OCI-LY7 (cell line): ENCODE data around the gene NLRP11. TPM values are rescaled to one million over a fixed set of nuclear protein-coding genes. Genes with fewer than 3 reads are reported as not detected.

ENCODE experiments used
- BruUV-seq: library from RNA; stranded (reverse); fragments of 400-500 nt; replicated peaks from 2 replicates; lab custom pipeline; 2021; lab: Mats Ljungman, UMichigan
- CTCF ChIA-PET: fragments of 300-600 bp; sonication (Branson Sonifier 250); formaldehyde crosslinking; loops from one replicate; lab custom pipeline; 2022; ENCODE audit warnings: antibody characterized with exemption; ENCODE audit not compliant: unreplicated experiment; lab: Charles Lee
- POLR2A ChIA-PET: fragments of 300-600 bp; sonication (Branson Sonifier 250); formaldehyde crosslinking; loops from one replicate; lab custom pipeline; 2022; ENCODE audit warnings: antibody characterized with exemption; lab: Charles Lee
- DNase-seq: peaks from one replicate; pipeline ENCODE4 v3.0.0-alpha.2; 2015; ENCODE audit warnings: low spot score
- H2AFZ ChIP-seq: fragments of 200-600 bp; sonication (generic), shearing (Covaris generic); 2 replicates; pipeline ENCODE4 v1.6.1; 2014; ENCODE audit warnings: mild to moderate bottlenecking, antibody characterized with exemption, low read length, moderate library complexity
- H3K27ac ChIP-seq: fragments of 200-600 bp; sonication (generic); 2 replicates; pipeline ENCODE4 v1.5.1; 2014; ENCODE audit warnings: mixed run types, low read depth, mild to moderate bottlenecking, moderate library complexity, low read length, inconsistent platforms; ENCODE audit not compliant: poor library complexity, severe bottlenecking
- H3K36me3 ChIP-seq: fragments of 200-600 bp; sonication (generic); 2 replicates; pipeline ENCODE4 v1.6.1; 2014; ENCODE audit warnings: mild to moderate bottlenecking, antibody characterized with exemption, low read length, moderate library complexity, mixed read lengths; ENCODE audit not compliant: insufficient read depth
- H3K4me1 ChIP-seq: fragments of 200-600 bp; sonication (generic); 2 replicates; pipeline ENCODE4 v1.5.1; 2014; ENCODE audit warnings: mild to moderate bottlenecking, low read length; ENCODE audit not compliant: insufficient read depth, poor library complexity, severe bottlenecking
- H3K4me2 ChIP-seq: fragments of 200-600 bp; sonication (generic); 2 replicates; pipeline ENCODE4 v1.6.1; 2014; ENCODE audit warnings: mild to moderate bottlenecking, low read length
- H3K4me3 ChIP-seq: fragments of 200-600 bp; sonication (generic); 2 replicates; pipeline ENCODE4 v1.5.1; 2014; ENCODE audit warnings: mild to moderate bottlenecking, low read depth, low read length; ENCODE audit not compliant: poor library complexity, severe bottlenecking
- H3K79me2 ChIP-seq: fragments of 200-600 bp; sonication (generic); 2 replicates; pipeline ENCODE4 v1.6.1; 2016; ENCODE audit warnings: low read depth, mild to moderate bottlenecking, low read length, moderate library complexity, mixed read lengths; ENCODE audit not compliant: insufficient read depth
- H3K9me2 ChIP-seq: fragments of 200-600 bp; sonication (generic); 2 replicates; pipeline ENCODE4 v1.6.1; 2016; ENCODE audit warnings: mild to moderate bottlenecking, low read length, mixed read lengths; ENCODE audit not compliant: insufficient read depth
- H3K9me3 ChIP-seq: fragments of 200-600 bp; sonication (generic); 2 replicates; pipeline ENCODE4 v1.6.1; 2014; ENCODE audit warnings: mild to moderate bottlenecking, mixed run types, low read length, mixed read lengths
- H4K20me1 ChIP-seq: fragments of 200-600 bp; sonication (generic); 2 replicates; pipeline ENCODE4 v1.6.1; 2014; ENCODE audit warnings: mild to moderate bottlenecking, antibody characterized with exemption, low read length, moderate library complexity, mixed read lengths; ENCODE audit not compliant: insufficient read depth
- CTCF ChIP-seq: fragments of 200-600 bp; sonication (generic); conservative IDR thresholded peaks from 2 replicates; pipeline ENCODE4 v1.5.1; 2014; ENCODE audit warnings: mild to moderate bottlenecking, antibody characterized with exemption, low read length, moderate library complexity, mixed read lengths
- EZH2phosphoT487 ChIP-seq: fragments of 200-600 bp; sonication (generic); IDR thresholded peaks from 2 replicates; pipeline ENCODE4 v1.6.1; 2018; ENCODE audit warnings: low read depth, borderline replicate concordance, mild to moderate bottlenecking, mixed run types, antibody characterized with exemption, low read length, moderate library complexity, mixed read lengths
- intact Hi-C: fragments of 100-400 bp; cut with micrococcal nuclease; formaldehyde crosslinking; loops from one replicate; pipeline ENCODE4 v1.10.0; 2022; ENCODE audit not compliant: unreplicated experiment
- total RNA-seq, 2 experiments: library from RNA; depleted of rRNA in 1 of 2; stranded (reverse); fragments of >200 nt in 1 of 2; shearing (Covaris generic) in 1 of 2; gene quantifications; 2 replicates each; pipeline ENCODE4 v1.2.3, GENCODE V29; 2014 to 2022

The NLRP11 gene
- total RNA-seq, 2 experiments from 2014 or later = 79.3 to 91.6 TPM

GRCh38 chr19:55801416-55801815, 30.4 kb downstream of the NLRP11 start:
- Histone ChIP-seq H3K4me1 (peaks cover 22% of the 10 kb centered on the region), H3K79me2 (peaks cover 90% of the 10 kb centered on the region), H3K27ac (peak overlapping the region; percentile 53), H3K9me3 (peaks cover 5% of the 10 kb centered on the region; the same call in 1 of the 2 replicates), H2AFZ (no peak overlapping the region), H4K20me1 (peaks cover 4% of the 10 kb centered on the region; the same call in 1 of the 2 replicates), H3K9me2 (no peaks in the 10 kb centered on the region), H3K36me3 (peaks cover 99% of the 10 kb centered on the region), H3K4me3 (peak overlapping the region; percentile 38), H3K4me2 (peak overlapping the region; percentile 66)
- peak; percentile 57 for DNase-seq
- BruUV-seq = no TSS peak
- intact Hi-C loops = loop anchor here (10.0 kb wide), 1 partner anchor 143 kb away; the partner anchor contains the start of gene NLRP8
- ChIA-PET POLR2A (no interaction called here), CTCF (no interaction called here)
- TF ChIP-seq CTCF (no peak), EZH2phosphoT487 (no peak)

GRCh38 chr19:55795021-55795420, 36.8 kb downstream of the NLRP11 start:
- Histone ChIP-seq H3K27ac (no peak overlapping the region), H3K4me3 (no peak overlapping the region), H2AFZ (no peak overlapping the region), H3K79me2 (peaks cover 26% of the 10 kb centered on the region), H3K4me1 (peaks cover 8% of the 10 kb centered on the region), H4K20me1 (no peaks in the 10 kb centered on the region), H3K9me2 (no peaks in the 10 kb centered on the region), H3K4me2 (no peak overlapping the region), H3K36me3 (peaks cover 97% of the 10 kb centered on the region), H3K9me3 (no peaks in the 10 kb centered on the region)
- BruUV-seq = no TSS peak
- intact Hi-C loops = no loop called here
- no peak for TF ChIP-seq CTCF
- TF ChIP-seq EZH2phosphoT487 = no peak
- ChIA-PET POLR2A (no interaction called here), CTCF (no interaction called here)
- DNase-seq = no peak

- BruUV-seq = no TSS peak
- no peak for TF ChIP-seq CTCF
- no peaks in the 10 kb centered on the region for H3K79me2 ChIP-seq
- no peak for DNase-seq
- intact Hi-C loops = no loop called here
- H4K20me1 ChIP-seq = no peaks in the 10 kb centered on the region
- POLR2A ChIA-PET = interaction anchor here (0.6 kb wide), 1 partner anchor 127 kb away, joined by 5 read pairs; no protein-coding TSS in a partner anchor
- H3K4me1 ChIP-seq = no peaks in the 10 kb centered on the region
- H3K4me2 ChIP-seq = no peak overlapping the region
- H3K36me3 ChIP-seq = peaks cover 46% of the 10 kb centered on the region
- no peaks in the 10 kb centered on the region for H3K9me2 ChIP-seq
- no peaks in the 10 kb centered on the region for H3K9me3 ChIP-seq
- H3K27ac ChIP-seq = no peak overlapping the region
- H3K4me3 ChIP-seq = no peak overlapping the region
- CTCF ChIA-PET = no interaction called here
- no peak overlapping the region for H2AFZ ChIP-seq
These were observed 50.7 kb downstream of the NLRP11 start for GRCh38 chr19:55781112-55781511.
